Vagina (tissue), 2 donors: Measurements from ENCODE around the gene ADI1.

Experiments
- CTCF ChIP-seq, 3 experiments: fragments of 450-650 bp in 2 of 3; fragments of 200-600 bp in 1 of 3; sonication (generic) in 1 of 3; IDR thresholded peaks; one replicate each; pipeline ENCODE4 v1.5.1; 2017 to 2019; ENCODE audit warnings: antibody characterized with exemption in 3 of 3, mild to moderate bottlenecking in 2 of 3, moderate library complexity in 2 of 3
- POLR2A ChIP-seq, 2 donors: fragments of 450-650 bp; IDR thresholded peaks; one replicate each; pipeline ENCODE4 v1.6.1; 2017; ENCODE audit warnings: antibody characterized with exemption in 2 of 2, mild to moderate bottlenecking in 2 of 2, moderate library complexity in 2 of 2

- TF ChIP-seq POLR2A (IDR thresholded peaks at IDR 0.05) (no peak), CTCF (IDR thresholded peaks at IDR 0.05) (no peak)
These were observed 68.8 kb downstream of the ADI1 start for GRCh38 chr2:3450385-3451010.
